ENCODE results near the gene TBX21. TPM values are rescaled to one million over a fixed set of nuclear protein-coding genes. Genes with fewer than 3 reads are reported as not detected.

The TBX21 gene
- total and polyA plus RNA-seq, 2 of the 4 experiments (the other 2 are of a cell fraction), result not detected

DNA sequence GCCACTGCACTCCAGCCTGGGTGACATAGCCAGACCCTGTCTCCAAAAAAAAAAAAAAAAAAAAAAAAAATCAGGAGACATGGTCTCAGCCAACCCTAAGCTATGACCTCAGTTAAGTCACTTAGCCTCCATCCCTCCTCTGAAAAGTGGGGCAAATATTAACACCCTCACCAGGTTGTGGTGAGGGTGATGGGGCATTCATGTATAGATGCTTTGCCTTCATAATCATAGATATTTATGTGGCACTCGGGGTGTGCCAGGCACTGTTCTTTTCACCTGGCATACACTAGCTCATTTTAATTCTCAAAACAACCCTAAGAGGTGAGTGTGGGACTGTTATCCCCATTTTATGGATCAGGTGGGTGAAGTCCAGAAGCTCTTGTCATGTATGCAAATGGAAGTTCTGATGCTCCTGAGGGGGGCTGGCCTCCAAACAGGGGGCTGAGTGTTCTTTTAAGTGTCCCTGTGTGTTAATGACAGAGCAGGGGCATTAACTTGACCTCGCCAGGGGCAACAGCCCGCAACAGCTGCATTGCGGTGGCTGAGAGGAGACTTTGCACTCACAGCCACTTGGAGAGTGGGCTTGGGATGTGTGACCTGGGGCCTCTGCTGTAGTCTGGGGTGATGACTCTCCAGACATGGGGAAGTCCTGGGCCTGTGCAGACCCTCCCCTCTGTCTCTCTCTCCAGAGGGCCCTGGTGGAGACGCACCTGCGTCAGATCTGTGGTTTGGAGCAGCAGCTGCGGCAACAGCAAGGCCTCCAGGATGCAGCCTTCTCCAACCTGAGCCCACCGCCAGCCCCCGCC, 34.9 kb upstream of the TBX21 start:
- no peak overlapping the region for H4K91ac ChIP-seq (ENCODE audit: insufficient read depth, low read depth, low read length)
- H3K14ac ChIP-seq (replicated peaks; ENCODE audit: low read depth, low read length), result no peak overlapping the region
- no peak overlapping the region for H4K8ac ChIP-seq (ENCODE audit: low read depth in 2 of 2, low read length in 2 of 2)
- H2AFZ ChIP-seq (replicated peaks; ENCODE audit: low read length, poor library complexity), result no peak overlapping the region
- H2BK5ac ChIP-seq (ENCODE audit: low read depth, low read length, poor library complexity, severe bottlenecking), result no peak overlapping the region
- no peak overlapping the region for H3K56ac ChIP-seq (ENCODE audit: extremely low read depth, insufficient read depth, low read length)
- H3K4me2 ChIP-seq (ENCODE audit: low read depth, low read length), result no peak overlapping the region
- H4K5ac ChIP-seq (ENCODE audit: low read depth, low read length), result no peak overlapping the region
- no peaks in the 10 kb centered on the region for H3K27me3 ChIP-seq (ENCODE audit: control insufficient read depth, insufficient read depth, low read length)
- H2BK20ac ChIP-seq (ENCODE audit: low read depth, low read length), result no peak overlapping the region
- DNase-seq (no peak), ATAC-seq (ENCODE audit: low read depth) (no peak)
- H3K4me3 ChIP-seq (ENCODE audit: insufficient read depth, low read depth, low read length), result no peak overlapping the region
- in situ Hi-C loops (cut with MboI; ENCODE audit: low sequenced_read_pairs) (no loop called here), intact Hi-C loops (cut with micrococcal nuclease) (loop anchor here (2.0 kb wide), 2 partner anchors 91 to 193 kb away; no protein-coding TSS in a partner anchor), dilution Hi-C loops (cut with HindIII; ENCODE audit: low sequenced_read_pairs, unreplicated experiment) (no loop called here)
- H3K36me3 ChIP-seq (ENCODE audit: control insufficient read depth, insufficient read depth, low read length), result peaks cover 25% of the 10 kb centered on the region; the same call in 1 of the 2 replicates
- BruUV-seq (replicated peaks), result no TSS peak
- H2BK15ac ChIP-seq (ENCODE audit: low read depth, low read length), result no peak overlapping the region
- H4K20me1 ChIP-seq (ENCODE audit: insufficient read depth, low read length), result peaks cover 13% of the 10 kb centered on the region; the same call in 1 of the 2 replicates
- peaks cover 5 to 8% of the 10 kb centered on the region in 2 experiments; a peak in 2 of 4 replicates for H3K79me1 ChIP-seq (ENCODE audit: low read depth in 1 of 2, low read length in 2 of 2)
- no peak overlapping the region for H3K9ac ChIP-seq (ENCODE audit: low read depth, low read length)
- H3K4ac ChIP-seq (ENCODE audit: low read depth, low read length), result no peak overlapping the region
- no peak overlapping the region for H3K18ac ChIP-seq (ENCODE audit: low read depth, low read length)
- H3K27ac ChIP-seq (ENCODE audit: insufficient read depth, low read length), result no peak overlapping the region
- no peak overlapping the region for H2AK9ac ChIP-seq (replicated peaks; ENCODE audit: low read depth, low read length, poor library complexity)
- no peak overlapping the region for H2BK120ac ChIP-seq (ENCODE audit: low read depth, low read length)
- WGBS, 2 experiments (ENCODE audit: extremely low coverage in 2 of 2, insufficient read length in 1 of 2), result no CpG with 5 or more reads among the region's 9 CpGs
- peaks cover 8% of the 10 kb centered on the region for H3K4me1 ChIP-seq (ENCODE audit: control insufficient read depth, insufficient read depth, low read length)
- ChIA-PET POLR2A (ENCODE audit: unreplicated experiment) (interaction anchor here (0.6 kb wide), 1 partner anchor 527 kb away, joined by 3 read pairs; no protein-coding TSS in a partner anchor), CTCF (interaction anchor here (0.6 to 1.3 kb wide), 3 partner anchors 74 to 103 kb away, joined by 3 read pairs; no protein-coding TSS in a partner anchor)
- no peaks in the 10 kb centered on the region for H3K9me3 ChIP-seq (ENCODE audit: control insufficient read depth, insufficient read depth, low read length)
- H3K23ac ChIP-seq (ENCODE audit: low read depth, low read length), result no peak overlapping the region
- H2AK5ac ChIP-seq (ENCODE audit: low read depth, low read length), result no peak overlapping the region
- H3K9me1 ChIP-seq (ENCODE audit: insufficient read depth, low read length), result 0 out of 2 replicates have a peak, but pooled peaks cover 3% of the 10 kb centered on the region
- TF ChIP-seq FOS (IDR thresholded peaks at IDR 0.05; ENCODE audit: low read depth, low read length), result no peak
- no peak for TF ChIP-seq POLR2A (IDR thresholded peaks at IDR 0.05; ENCODE audit: low read depth, low read length)
- no peak for TF ChIP-seq USF2 (IDR thresholded peaks at IDR 0.05; ENCODE audit: low read depth, low read length)
- TF ChIP-seq RCOR1 (IDR thresholded peaks at IDR 0.05; ENCODE audit: insufficient replicate concordance, low read length), result no peak
- TF ChIP-seq NFE2L2 (IDR thresholded peaks at IDR 0.05; ENCODE audit: low read depth, low read length), result no peak
- TF ChIP-seq CTCF (conservative IDR thresholded peaks at IDR 0.05; ENCODE audit: low read depth, low read length), result no peak
- no peak for TF ChIP-seq CEBPB (IDR thresholded peaks at IDR 0.05; ENCODE audit: low read depth, low read length)
- TF ChIP-seq MAFK (IDR thresholded peaks at IDR 0.05; ENCODE audit: low read depth, low read length), result no peak
- no peak for TF ChIP-seq RAD21 (IDR thresholded peaks at IDR 0.05; ENCODE audit: low read length)
- TF ChIP-seq, protein P1, sequence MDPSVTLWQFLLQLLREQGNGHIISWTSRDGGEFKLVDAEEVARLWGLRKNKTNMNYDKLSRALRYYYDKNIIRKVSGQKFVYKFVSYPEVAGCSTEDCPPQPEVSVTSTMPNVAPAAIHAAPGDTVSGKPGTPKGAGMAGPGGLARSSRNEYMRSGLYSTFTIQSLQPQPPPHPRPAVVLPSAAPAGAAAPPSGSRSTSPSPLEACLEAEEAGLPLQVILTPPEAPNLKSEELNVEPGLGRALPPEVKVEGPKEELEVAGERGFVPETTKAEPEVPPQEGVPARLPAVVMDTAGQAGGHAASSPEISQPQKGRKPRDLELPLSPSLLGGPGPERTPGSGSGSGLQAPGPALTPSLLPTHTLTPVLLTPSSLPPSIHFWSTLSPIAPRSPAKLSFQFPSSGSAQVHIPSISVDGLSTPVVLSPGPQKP (IDR thresholded peaks at IDR 0.05; ENCODE audit: borderline replicate concordance, low read depth, low read length), result no peak
- TF ChIP-seq RFX5 (IDR thresholded peaks at IDR 0.05; ENCODE audit: low read depth, low read length), result no peak
- TF ChIP-seq BHLHE40 (IDR thresholded peaks at IDR 0.05; ENCODE audit: low read depth, low read length), result no peak
- no peak for TF ChIP-seq SMC3 (IDR thresholded peaks at IDR 0.05; ENCODE audit: low read depth, low read length)
- no peak for TF ChIP-seq MAZ (IDR thresholded peaks at IDR 0.05; ENCODE audit: borderline replicate concordance, low read depth, low read length)
- no peak for TF ChIP-seq CHD1 (IDR thresholded peaks at IDR 0.05; ENCODE audit: low read depth, low read length)

Data from IMR-90 (cell line).